Erythroblast (primary cell): ENCODE measurements around the gene NOL12.

Experiments
- GATA1 ChIP-seq: IDR thresholded peaks from 2 replicates; pipeline ENCODE4 v1.6.1; 2011; ENCODE audit warnings: low read depth, mild to moderate bottlenecking, control low read depth, low read length, moderate library complexity
- POLR2A ChIP-seq: IDR thresholded peaks from 2 replicates; pipeline ENCODE4 v1.6.1; 2011; ENCODE audit warnings: mild to moderate bottlenecking, low read length

DNA sequence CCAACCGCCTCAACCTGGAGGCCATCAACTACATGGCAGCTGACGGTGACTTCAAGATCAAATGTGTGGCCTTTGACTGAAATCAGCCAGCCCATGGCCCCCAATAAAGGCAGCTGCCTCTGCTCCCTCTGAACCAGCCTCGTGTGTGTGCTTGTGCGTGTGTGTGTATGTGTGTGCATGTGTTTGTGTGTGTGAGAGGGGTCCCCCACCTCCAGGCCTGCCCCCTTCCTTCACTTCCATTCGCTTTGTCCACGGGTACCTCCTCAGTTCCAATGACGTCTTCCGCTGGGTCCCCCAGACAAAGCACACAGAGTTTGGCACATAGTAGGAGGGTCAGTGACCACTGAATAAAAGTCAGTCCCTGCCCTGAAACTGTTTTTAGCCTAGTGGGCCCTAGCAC lies 6.5 kb upstream of the NOL12 start:
- TF ChIP-seq POLR2A (no peak), GATA1 (no peak)
